Body of pancreas (tissue), 4 donors: ENCODE results near the gene NCAPD3. TPM values are rescaled to one million over a fixed set of nuclear protein-coding genes. Genes with fewer than 3 reads are reported as not detected.

Experiments
- ATAC-seq: fragments of 150-250 bp; one replicate; pipeline ENCODE4 v1.9.1; 2016
- DNase-seq, 4 donors: peaks; one replicate each; pipeline ENCODE4 v3.0.0-alpha.2; 2019
- H3K27ac ChIP-seq, 4 donors: fragments of 200-600 bp; sonication (generic); 1 replicate in 3 of 4; 2 replicates in 1 of 4; pipeline versions ENCODE4 v1.5.1 to v1.6.1; 2016 to 2019; ENCODE audit warnings: mild to moderate bottlenecking in 1 of 4, mixed read lengths in 1 of 4, moderate library complexity in 1 of 4
- H3K27me3 ChIP-seq, 2 donors: fragments of 200-600 bp; sonication (generic); one replicate each; pipeline ENCODE4 v1.6.0; 2016; ENCODE audit warnings: mild to moderate bottlenecking in 1 of 2
- H3K36me3 ChIP-seq, 2 donors: fragments of 200-600 bp; sonication (generic); replicated peaks in 1 of 2; 2 replicates each; pipeline ENCODE4 v1.5.1; 2016; ENCODE audit warnings: low read depth in 2 of 2; ENCODE audit not compliant: insufficient read depth in 1 of 2
- H3K4me1 ChIP-seq: fragments of 200-600 bp; sonication (generic); one replicate; pipeline ENCODE4 v1.6.0; 2016
- H3K4me3 ChIP-seq, 2 donors: fragments of 200-600 bp; sonication (generic); 1 replicate in 1 of 2; 2 replicates in 1 of 2; pipeline ENCODE4 v1.5.1; 2016 to 2019
- H3K9me3 ChIP-seq, 3 donors: fragments of 200-600 bp; sonication (generic); 1 replicate in 2 of 3; 2 replicates in 1 of 3; pipeline ENCODE4 v1.5.1; 2016
- POLR2A ChIP-seq, 3 donors: fragments of 450-650 bp; IDR thresholded peaks; one replicate each; pipeline ENCODE4 v1.6.1; 2016; ENCODE audit warnings: antibody characterized with exemption in 3 of 3, mild to moderate bottlenecking in 2 of 3
- WGBS, 2 donors: methylation state at CpG; one replicate each; pipeline ENCODE4 v1.1.5; 2017; 5-methylcytosine and 5-hydroxymethylcytosine counted together
- intact Hi-C: fragments of 100-400 bp; cut with DNase I; formaldehyde crosslinking; loops from one replicate; pipeline ENCODE4 v1.15.1; 2023
- total RNA-seq, 2 donors: library from RNA; depleted of rRNA; stranded (reverse); fragments of >200 nt; gene quantifications; one replicate each; pipeline ENCODE4 v1.1.0, GENCODE V29; 2016
- TF ChIP-seq, protein P1 (sequence below), 7 experiments: fragments of 450-650 bp in 4 of 7; fragments of 200-600 bp in 3 of 7; sonication (generic) in 3 of 7; IDR thresholded peaks; one replicate each; pipeline ENCODE4 v1.5.1; 2016 to 2019; ENCODE audit warnings: antibody characterized with exemption in 7 of 7

Gene NCAPD3
- total RNA-seq, 2 donors from 2014 or later, result 4.7 to 10.9 TPM

DNA sequence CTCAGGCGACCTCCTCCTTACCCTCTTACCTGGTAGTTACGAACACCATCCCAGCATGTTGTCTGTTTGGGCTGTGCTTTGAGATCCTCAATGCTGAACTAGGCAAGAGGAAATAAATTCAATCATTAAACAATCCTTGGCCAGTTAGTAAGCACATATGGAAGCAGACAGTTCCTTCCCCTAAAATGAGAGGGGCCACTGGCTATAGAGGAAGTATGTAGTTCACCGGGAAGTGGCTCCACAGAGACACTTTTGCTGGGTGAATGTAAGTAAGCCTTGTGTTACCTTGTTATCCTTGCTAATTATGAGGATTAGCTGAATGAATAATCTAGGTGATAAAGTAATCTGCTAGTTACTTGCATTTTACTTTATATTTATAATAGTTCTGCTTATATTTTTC lies 26.5 kb upstream of the NCAPD3 start:
- TF ChIP-seq, protein P1, sequence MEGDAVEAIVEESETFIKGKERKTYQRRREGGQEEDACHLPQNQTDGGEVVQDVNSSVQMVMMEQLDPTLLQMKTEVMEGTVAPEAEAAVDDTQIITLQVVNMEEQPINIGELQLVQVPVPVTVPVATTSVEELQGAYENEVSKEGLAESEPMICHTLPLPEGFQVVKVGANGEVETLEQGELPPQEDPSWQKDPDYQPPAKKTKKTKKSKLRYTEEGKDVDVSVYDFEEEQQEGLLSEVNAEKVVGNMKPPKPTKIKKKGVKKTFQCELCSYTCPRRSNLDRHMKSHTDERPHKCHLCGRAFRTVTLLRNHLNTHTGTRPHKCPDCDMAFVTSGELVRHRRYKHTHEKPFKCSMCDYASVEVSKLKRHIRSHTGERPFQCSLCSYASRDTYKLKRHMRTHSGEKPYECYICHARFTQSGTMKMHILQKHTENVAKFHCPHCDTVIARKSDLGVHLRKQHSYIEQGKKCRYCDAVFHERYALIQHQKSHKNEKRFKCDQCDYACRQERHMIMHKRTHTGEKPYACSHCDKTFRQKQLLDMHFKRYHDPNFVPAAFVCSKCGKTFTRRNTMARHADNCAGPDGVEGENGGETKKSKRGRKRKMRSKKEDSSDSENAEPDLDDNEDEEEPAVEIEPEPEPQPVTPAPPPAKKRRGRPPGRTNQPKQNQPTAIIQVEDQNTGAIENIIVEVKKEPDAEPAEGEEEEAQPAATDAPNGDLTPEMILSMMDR (IDR thresholded peaks at IDR 0.05), result no peak
- TF ChIP-seq POLR2A (IDR thresholded peaks at IDR 0.05), result no peak
- intact Hi-C loops, result no loop called here
- no peak for DNase-seq
- no peaks in the 10 kb centered on the region for H3K9me3 ChIP-seq
- no peaks in the 10 kb centered on the region for H3K27me3 ChIP-seq
- no peak overlapping the region for H3K27ac ChIP-seq
- 84 to 91% methylated on average over 3 of the region's 3 CpGs for WGBS, 2 donors
- H3K36me3 ChIP-seq, result peaks cover 0 to 16% of the 10 kb centered on the region in 2 donors
- H3K4me1 ChIP-seq, result peaks cover 19% of the 10 kb centered on the region
- H3K4me3 ChIP-seq, result no peak overlapping the region
- ATAC-seq, result no peak

DNA sequence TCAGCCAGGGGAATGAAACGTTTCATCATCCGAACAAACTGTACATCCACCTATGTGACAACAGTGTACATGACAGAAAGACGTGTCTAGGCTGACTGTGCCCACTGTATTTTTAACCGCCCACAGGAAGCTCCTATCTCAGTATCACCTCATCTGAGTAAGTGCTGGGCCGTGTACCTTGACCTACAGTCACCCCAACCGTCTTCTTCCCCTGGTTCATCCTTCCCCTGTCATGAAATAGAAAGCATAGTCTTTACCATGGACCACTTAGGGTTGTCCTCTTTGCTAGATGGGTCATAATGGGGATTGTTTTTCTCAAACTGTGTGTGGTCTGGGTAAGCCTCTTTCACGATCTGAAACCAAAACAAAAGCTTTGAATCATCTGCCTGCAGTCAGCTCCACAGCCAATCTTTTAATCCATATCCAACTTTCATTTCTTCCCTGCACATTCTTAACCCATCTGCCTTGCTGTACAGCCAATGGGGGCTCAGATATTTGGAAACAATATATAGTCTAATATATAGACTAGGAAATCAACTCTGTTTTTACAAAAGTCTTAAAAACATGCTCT lies 25.2 kb upstream of the NCAPD3 start:
- DNase-seq, result no peak
- Histone ChIP-seq H3K4me1 (peaks cover 9% of the 10 kb centered on the region), H3K27me3 (no peaks in the 10 kb centered on the region), H3K4me3 (no peak overlapping the region), H3K27ac (no peak overlapping the region), H3K9me3 (no peaks in the 10 kb centered on the region), H3K36me3 (peaks cover 0 to 16% of the 10 kb centered on the region in 2 donors)
- WGBS, 2 donors, result 72 to 75% methylated on average over 7 of the region's 7 CpGs
- no peak for TF ChIP-seq POLR2A (IDR thresholded peaks at IDR 0.05)
- TF ChIP-seq, protein P1 (IDR thresholded peaks at IDR 0.05), result no peak
- ATAC-seq, result no peak
- intact Hi-C loops, result no loop called here

DNA sequence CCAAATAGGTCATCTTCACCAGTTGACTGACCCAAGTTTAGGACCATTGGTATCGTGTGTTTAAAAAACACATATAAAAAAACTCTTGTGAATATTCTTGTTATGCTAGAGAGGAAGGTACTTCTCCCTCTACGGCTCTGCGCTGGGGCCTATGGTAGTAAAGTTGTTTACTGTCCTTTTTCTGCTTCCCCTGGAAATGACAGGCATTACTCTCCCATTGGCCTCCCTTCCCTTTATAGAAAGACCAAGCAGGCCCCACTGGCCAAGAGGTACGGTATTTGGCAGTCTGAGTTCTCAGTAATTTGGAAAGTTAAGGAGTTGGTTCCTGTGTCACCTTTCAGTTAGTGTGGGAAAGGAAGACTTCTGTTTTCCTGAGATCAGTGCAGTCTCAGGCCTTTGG lies 22.9 kb upstream of the NCAPD3 start:
- H3K4me1 ChIP-seq, result peaks cover under 1% of the 10 kb centered on the region
- no peak overlapping the region for H3K4me3 ChIP-seq

DNA sequence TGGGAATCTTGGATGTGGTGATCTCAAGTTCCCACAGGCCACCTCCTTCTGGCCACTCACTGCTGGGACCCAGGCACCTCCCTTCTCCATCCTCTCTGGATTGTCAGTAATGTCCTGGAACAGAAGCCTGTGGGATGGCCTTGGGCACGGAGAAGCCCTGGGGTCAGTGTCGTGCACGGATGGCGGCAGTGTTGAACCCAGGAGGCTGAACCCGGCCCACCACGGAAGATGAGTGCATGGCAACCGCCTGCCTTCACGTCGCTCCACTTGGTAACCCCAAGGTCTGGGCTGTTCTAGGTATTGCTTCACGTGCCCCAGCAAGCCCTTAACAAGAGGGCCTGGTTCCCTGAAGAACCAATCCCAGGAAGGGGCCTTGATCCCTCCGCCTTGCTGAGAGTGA lies 22.3 kb upstream of the NCAPD3 start:
- WGBS, 2 donors, result 88 to 96% methylated on average over 7 to 9 of the region's 11 CpGs
- H3K36me3 ChIP-seq, result peaks cover 0 to 16% of the 10 kb centered on the region in 2 donors
- H3K27ac ChIP-seq, result no peak overlapping the region
- ATAC-seq (no peak), DNase-seq (no peak)
- no peaks in the 10 kb centered on the region for H3K9me3 ChIP-seq
- H3K27me3 ChIP-seq, result no peaks in the 10 kb centered on the region
- no peak overlapping the region for H3K4me3 ChIP-seq
- H3K4me1 ChIP-seq, result no peaks in the 10 kb centered on the region
- intact Hi-C loops, result no loop called here
- TF ChIP-seq POLR2A (IDR thresholded peaks at IDR 0.05), result no peak
- TF ChIP-seq, protein P1 (IDR thresholded peaks at IDR 0.05), result no peak

More for the DNA sequence above, 22.9 kb upstream of the NCAPD3 start:
- no peaks in the 10 kb centered on the region for H3K9me3 ChIP-seq
- WGBS, 2 donors, result 83 to 90% methylated on average over 4 of the region's 4 CpGs
- H3K36me3 ChIP-seq, result peaks cover 0 to 16% of the 10 kb centered on the region in 2 donors
- DNase-seq, result no peak
- H3K27me3 ChIP-seq, result no peaks in the 10 kb centered on the region
- TF ChIP-seq, protein P1 (IDR thresholded peaks at IDR 0.05), result no peak
- TF ChIP-seq POLR2A (IDR thresholded peaks at IDR 0.05), result no peak
- no peak for ATAC-seq
- no peak overlapping the region for H3K27ac ChIP-seq
- intact Hi-C loops, result no loop called here

GRCh38 chr11:134245434-134245833 lies 21.7 kb upstream of the NCAPD3 start:
- peaks cover 0 to 16% of the 10 kb centered on the region in 2 donors for H3K36me3 ChIP-seq
- no peak for ATAC-seq
- TF ChIP-seq POLR2A (IDR thresholded peaks at IDR 0.05), result no peak
- TF ChIP-seq, protein P1 (IDR thresholded peaks at IDR 0.05), result no peak
- WGBS, 2 donors, result 93 to 95% methylated on average over 10 to 14 of the region's 14 CpGs
- no peaks in the 10 kb centered on the region for H3K9me3 ChIP-seq
- no peak for DNase-seq
- H3K4me3 ChIP-seq, result no peak overlapping the region
- no peaks in the 10 kb centered on the region for H3K27me3 ChIP-seq
- H3K27ac ChIP-seq, result no peak overlapping the region
- intact Hi-C loops, result no loop called here
- H3K4me1 ChIP-seq, result no peaks in the 10 kb centered on the region
